VCaP (cell line): ENCODE data around the gene GATA6.
"Not testable (repeated sequence)": the region's sequence is repeated elsewhere in the genome, so short reads cannot be mapped to it uniquely, and the experiment has no call there.

ENCODE experiments used
- H3K27ac ChIP-seq: fragments of 450-650 bp; 2 replicates; pipeline ENCODE4 v1.5.1; 2017
- TF ChIP-seq, protein P1 (sequence below): fragments of 450-650 bp; conservative IDR thresholded peaks from 2 replicates; pipeline ENCODE4 v1.5.1; 2017; ENCODE audit warnings: mild to moderate bottlenecking, moderate library complexity

Gene GATA6

DNA sequence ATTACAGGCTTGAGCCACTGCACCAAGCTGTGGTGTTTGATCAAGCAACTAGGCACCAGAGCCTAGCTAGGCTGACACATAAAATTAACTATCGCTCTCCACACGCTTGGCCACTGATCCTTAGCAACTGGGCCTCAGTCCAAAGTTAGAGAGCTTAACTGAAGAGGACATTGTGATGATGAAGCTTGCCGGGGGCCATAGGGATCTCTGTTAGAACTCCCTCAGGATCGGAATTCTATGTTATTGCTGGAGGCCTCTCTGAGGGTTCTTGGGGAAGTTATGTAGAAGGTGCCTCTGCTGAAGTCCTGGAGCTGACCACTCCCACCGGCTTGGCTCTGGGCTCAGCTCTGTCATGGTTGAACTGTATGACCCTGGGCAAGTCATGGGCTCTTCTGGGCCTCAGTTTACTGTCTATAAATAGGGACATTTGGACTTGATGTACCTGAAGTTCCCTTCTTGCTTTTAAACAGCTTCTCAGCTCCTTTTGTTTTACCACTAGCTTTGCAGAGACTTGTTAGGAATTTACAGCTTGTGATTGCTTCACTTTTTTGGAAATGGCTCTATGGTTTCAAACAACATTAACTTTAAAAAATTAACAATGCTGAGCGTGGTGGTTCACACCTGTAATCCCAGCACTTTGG, 44.1 kb downstream of the GATA6 start:
- TF ChIP-seq, protein P1, sequence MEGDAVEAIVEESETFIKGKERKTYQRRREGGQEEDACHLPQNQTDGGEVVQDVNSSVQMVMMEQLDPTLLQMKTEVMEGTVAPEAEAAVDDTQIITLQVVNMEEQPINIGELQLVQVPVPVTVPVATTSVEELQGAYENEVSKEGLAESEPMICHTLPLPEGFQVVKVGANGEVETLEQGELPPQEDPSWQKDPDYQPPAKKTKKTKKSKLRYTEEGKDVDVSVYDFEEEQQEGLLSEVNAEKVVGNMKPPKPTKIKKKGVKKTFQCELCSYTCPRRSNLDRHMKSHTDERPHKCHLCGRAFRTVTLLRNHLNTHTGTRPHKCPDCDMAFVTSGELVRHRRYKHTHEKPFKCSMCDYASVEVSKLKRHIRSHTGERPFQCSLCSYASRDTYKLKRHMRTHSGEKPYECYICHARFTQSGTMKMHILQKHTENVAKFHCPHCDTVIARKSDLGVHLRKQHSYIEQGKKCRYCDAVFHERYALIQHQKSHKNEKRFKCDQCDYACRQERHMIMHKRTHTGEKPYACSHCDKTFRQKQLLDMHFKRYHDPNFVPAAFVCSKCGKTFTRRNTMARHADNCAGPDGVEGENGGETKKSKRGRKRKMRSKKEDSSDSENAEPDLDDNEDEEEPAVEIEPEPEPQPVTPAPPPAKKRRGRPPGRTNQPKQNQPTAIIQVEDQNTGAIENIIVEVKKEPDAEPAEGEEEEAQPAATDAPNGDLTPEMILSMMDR: no peak
- no peak overlapping the region for H3K27ac ChIP-seq

DNA sequence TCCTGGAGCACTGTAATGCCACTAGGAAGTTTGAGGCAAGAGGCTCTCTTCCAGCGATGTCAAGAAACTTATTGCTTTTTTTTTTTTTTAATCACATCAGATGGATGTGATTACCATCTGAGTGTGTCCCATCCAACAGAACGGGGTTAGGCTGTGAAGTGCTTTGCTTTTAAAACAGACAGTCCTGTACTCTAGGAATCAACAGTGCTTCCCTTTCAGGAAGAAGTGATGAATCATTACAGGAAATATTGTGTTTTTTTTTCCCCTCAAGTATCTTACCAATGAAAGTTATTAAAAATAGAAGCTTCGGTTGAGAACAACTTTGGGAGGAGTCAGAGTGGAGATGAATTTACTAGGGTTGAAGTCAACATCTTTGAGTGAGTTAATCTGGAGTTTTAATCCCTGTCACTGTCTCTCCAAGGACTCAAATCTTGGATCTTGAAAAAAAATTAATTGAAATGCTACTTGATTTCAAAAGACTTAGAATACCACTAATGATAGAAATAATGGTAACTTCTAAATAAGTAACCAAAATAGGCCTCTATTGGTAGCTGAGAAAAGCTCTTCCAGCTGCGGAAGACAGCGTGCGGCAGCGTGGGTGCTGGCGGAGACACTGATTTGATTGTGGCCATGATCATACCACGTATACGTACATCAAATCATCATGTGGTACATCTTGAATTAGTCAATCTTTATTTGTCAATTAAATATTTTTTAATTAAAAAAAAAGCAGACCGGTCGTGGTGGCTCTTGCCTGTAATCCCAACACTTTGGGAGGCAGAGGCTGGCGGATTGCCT, 45.5 kb downstream of the GATA6 start:
- no peak overlapping the region for H3K27ac ChIP-seq
- TF ChIP-seq, protein P1: no peak

- TF ChIP-seq, protein P1: no peak
These were observed 49.4 kb downstream of the GATA6 start for GRCh38 chr18:22218835-22219234.

GRCh38 chr18:22219568-22220355, 50.4 kb downstream of the GATA6 start:
- H3K27ac ChIP-seq: no peak overlapping the region
- TF ChIP-seq, protein P1: no peak

More at GRCh38 chr18:22218835-22219234, 49.4 kb downstream of the GATA6 start:
- H3K27ac ChIP-seq: no peak overlapping the region

- H3K27ac ChIP-seq: not testable (repeated sequence)
These were observed 51.2 kb downstream of the GATA6 start for GRCh38 chr18:22220585-22220984.

DNA sequence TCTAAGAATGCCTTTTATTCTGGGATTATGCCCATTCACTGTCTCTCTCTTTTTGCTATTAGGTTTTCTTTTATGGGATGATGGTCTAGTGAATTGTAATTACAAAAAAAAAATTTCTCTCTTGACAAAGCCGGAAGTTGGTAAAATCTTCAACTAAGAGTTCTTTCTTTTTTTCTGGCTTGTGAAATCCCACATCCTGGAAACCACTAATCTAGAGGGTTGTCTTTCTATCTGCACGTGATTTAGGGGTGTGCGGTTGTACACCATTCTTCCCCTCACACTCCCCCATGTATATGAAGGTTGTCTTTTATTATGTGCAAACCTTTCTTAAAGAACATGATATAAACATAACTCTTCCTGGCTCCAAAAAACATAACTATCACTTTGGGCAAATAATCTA, 52.0 kb downstream of the GATA6 start:
- no peak overlapping the region for H3K27ac ChIP-seq

DNA sequence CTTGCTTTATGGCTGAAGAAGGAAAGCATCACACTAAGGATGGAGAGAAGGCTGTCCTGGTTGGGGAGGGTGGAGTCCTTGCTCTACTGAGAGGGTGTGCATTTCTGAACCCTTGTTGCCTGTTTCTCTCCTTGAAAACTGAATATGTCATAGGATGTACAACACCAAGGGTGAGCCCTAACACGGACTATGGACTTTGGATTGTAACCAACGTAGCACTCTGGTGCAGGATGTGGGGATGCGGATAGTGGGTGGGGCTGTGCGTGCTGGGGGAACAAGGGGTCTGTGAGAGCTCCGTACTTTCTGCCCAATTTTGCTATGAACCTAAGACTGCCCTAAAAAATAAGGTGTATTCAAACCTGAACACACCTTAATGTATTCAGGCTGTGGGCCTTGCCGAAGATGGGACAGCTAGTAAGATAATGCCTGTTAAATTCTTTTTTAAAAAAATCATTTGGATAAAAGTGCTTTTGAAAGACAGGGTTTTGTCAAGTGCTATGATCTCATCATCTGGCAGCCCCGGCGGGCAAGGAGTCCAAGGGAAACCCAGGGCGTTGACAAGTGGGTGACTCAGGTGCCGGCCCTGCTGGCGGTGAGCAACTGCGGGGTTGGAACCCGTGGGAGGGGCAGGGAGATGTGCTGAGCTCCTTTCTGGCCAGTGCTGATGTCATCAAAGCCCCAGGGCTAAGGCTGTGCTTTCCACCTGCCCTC, 54.0 kb downstream of the GATA6 start:
- TF ChIP-seq, protein P1: no peak
- no peak overlapping the region for H3K27ac ChIP-seq

More for the DNA sequence above, 52.0 kb downstream of the GATA6 start:
- TF ChIP-seq, protein P1: no peak
